Osteoblast (primary cell): Measurements from ENCODE around the gene TMC3. TPM values are rescaled to one million over a fixed set of nuclear protein-coding genes. Genes with fewer than 3 reads are reported as not detected.
A peak's percentile ranks its signal among the peaks of the same experiment; 100 is the strongest.

ENCODE experiments used
- DNase-seq: peaks from one replicate; pipeline ENCODE4 v3.0.0; 2011; ENCODE audit warnings: low spot score, mixed read lengths; ENCODE audit not compliant: insufficient read length; ENCODE audit errors: missing footprints
- H2AFZ ChIP-seq: 2 replicates; pipeline ENCODE4 v1.6.0; 2011; ENCODE audit warnings: mild to moderate bottlenecking, low read length
- H3K27ac ChIP-seq: 2 replicates; pipeline ENCODE4 v1.5.1; 2011; ENCODE audit warnings: mild to moderate bottlenecking, low read depth, low read length, moderate library complexity
- H3K27me3 ChIP-seq: 2 replicates; pipeline ENCODE4 v1.6.0; 2012; ENCODE audit warnings: mild to moderate bottlenecking, control low read depth, inconsistent platforms, low read length, moderate library complexity; ENCODE audit not compliant: insufficient read depth
- H3K36me3 ChIP-seq: 2 replicates; pipeline ENCODE4 v1.5.1; 2011; ENCODE audit warnings: mild to moderate bottlenecking, low read length, control low read depth, moderate library complexity; ENCODE audit not compliant: insufficient read depth
- H3K4me1 ChIP-seq: 2 replicates; pipeline ENCODE4 v1.5.1; 2011; ENCODE audit warnings: mild to moderate bottlenecking, low read length, control low read depth, moderate library complexity; ENCODE audit not compliant: insufficient read depth
- H3K4me2 ChIP-seq: 2 replicates; pipeline ENCODE4 v1.6.0; 2011; ENCODE audit warnings: mild to moderate bottlenecking, low read length; ENCODE audit not compliant: insufficient read depth
- H3K4me3 ChIP-seq: fragments of 200-600 bp; sonication (generic); 3 replicates; pipeline ENCODE4 v1.5.1; 2012; ENCODE audit warnings: mild to moderate bottlenecking, low read length, inconsistent platforms; ENCODE audit not compliant: insufficient read depth
- H3K79me2 ChIP-seq: 2 replicates; pipeline ENCODE4 v1.6.0; 2012; ENCODE audit warnings: mild to moderate bottlenecking, low read length, control low read depth, inconsistent platforms; ENCODE audit not compliant: insufficient read depth
- H3K9me3 ChIP-seq: 2 replicates; pipeline ENCODE4 v1.5.1; 2011; ENCODE audit warnings: low read depth, low read length, control low read depth
- H4K20me1 ChIP-seq: 2 replicates; pipeline ENCODE4 v1.6.0; 2012; ENCODE audit warnings: mild to moderate bottlenecking, low read length, control low read depth; ENCODE audit not compliant: insufficient read depth
- total RNA-seq: library from RNA; depleted of rRNA; stranded (reverse); fragments of >200 nt; gene quantifications from 2 replicates; pipeline ENCODE4 v1.2.3, GENCODE V29; 2012
- TF ChIP-seq, protein P1 (sequence below): IDR thresholded peaks from 2 replicates; pipeline ENCODE4 v1.5.1; 2011; ENCODE audit warnings: mild to moderate bottlenecking, low read depth, low read length, moderate library complexity; ENCODE audit errors: extremely low read depth

The TMC3 gene
- total RNA-seq, 1 donor, result not detected

DNA sequence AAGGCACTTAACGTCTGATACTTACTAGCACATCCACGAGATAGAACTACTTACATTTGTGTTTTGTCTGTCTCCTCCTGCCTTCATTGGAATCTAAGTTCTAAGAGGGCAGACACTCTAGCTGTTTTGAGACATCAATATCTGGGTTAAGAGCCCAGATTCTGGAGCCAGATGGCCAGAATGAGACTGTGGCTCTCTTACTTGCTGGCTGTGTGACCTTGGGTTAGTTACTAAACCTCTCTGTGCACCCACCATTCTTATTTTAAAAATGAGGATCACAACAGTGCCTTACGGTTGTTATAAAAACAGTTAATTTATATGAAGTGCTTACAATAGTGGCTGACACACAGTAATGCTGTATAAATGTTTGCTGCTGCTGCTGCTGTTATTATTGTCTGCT is 57.7 kb downstream of the TMC3 start:
- TF ChIP-seq, protein P1, sequence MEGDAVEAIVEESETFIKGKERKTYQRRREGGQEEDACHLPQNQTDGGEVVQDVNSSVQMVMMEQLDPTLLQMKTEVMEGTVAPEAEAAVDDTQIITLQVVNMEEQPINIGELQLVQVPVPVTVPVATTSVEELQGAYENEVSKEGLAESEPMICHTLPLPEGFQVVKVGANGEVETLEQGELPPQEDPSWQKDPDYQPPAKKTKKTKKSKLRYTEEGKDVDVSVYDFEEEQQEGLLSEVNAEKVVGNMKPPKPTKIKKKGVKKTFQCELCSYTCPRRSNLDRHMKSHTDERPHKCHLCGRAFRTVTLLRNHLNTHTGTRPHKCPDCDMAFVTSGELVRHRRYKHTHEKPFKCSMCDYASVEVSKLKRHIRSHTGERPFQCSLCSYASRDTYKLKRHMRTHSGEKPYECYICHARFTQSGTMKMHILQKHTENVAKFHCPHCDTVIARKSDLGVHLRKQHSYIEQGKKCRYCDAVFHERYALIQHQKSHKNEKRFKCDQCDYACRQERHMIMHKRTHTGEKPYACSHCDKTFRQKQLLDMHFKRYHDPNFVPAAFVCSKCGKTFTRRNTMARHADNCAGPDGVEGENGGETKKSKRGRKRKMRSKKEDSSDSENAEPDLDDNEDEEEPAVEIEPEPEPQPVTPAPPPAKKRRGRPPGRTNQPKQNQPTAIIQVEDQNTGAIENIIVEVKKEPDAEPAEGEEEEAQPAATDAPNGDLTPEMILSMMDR, result no peak
- H3K27me3 ChIP-seq, result no peaks in the 10 kb centered on the region
- H3K36me3 ChIP-seq, result peaks cover 64% of the 10 kb centered on the region
- peaks cover 3% of the 10 kb centered on the region for H4K20me1 ChIP-seq
- no peak overlapping the region for H3K27ac ChIP-seq
- no peak overlapping the region for H3K4me2 ChIP-seq
- H3K79me2 ChIP-seq, result no peaks in the 10 kb centered on the region
- peaks cover 24% of the 10 kb centered on the region for H3K4me1 ChIP-seq
- H3K4me3 ChIP-seq, result no peak overlapping the region
- no peaks in the 10 kb centered on the region for H3K9me3 ChIP-seq
- H2AFZ ChIP-seq, result no peak overlapping the region
- DNase-seq, result no peak

DNA sequence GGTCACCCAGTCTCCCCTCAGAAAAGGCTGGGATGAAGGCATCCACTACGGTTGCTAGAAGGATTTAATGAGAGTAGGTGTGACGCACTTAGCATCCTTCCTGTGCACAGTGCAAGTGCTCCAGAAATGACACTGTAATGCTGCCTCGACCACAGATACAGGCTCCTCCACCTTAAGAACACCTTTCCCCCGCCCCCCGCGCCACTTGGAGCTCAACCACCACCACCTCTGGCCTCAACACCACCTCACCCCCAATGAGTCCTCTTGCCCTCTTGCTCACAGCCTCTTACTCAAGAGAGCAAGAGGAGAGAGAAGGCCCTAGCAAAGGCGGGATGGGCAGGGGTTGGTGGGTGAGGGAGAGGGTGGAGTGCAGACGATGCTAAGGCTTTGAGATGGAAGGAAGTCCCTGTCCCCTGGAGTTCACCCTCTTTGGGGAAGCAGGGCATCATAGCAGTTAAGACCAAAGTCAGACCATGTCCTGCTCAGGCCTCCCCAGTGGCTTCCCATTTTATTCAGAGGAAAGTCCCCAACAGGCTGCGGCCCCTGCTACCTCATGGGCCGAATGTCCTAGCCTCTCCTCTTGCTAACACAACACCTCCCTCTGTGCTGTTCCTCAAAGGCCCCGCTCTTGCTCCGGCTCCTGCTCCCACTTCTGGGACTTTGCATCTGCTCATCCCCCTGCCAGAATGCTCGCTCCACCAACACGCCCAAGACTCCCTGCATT is 58.4 kb downstream of the TMC3 start:
- Histone ChIP-seq H4K20me1 (peaks cover 3% of the 10 kb centered on the region), H2AFZ (no peak overlapping the region), H3K79me2 (no peaks in the 10 kb centered on the region), H3K4me2 (no peak overlapping the region), H3K9me3 (no peaks in the 10 kb centered on the region), H3K36me3 (peaks cover 59% of the 10 kb centered on the region), H3K27me3 (no peaks in the 10 kb centered on the region), H3K27ac (no peak overlapping the region), H3K4me3 (no peak overlapping the region), H3K4me1 (peaks cover 29% of the 10 kb centered on the region)
- TF ChIP-seq, protein P1, result no peak
- DNase-seq, result no peak

- Histone ChIP-seq H3K9me3 (no peaks in the 10 kb centered on the region), H3K27me3 (no peaks in the 10 kb centered on the region), H3K4me2 (no peak overlapping the region), H3K4me3 (no peak overlapping the region), H3K36me3 (peaks cover 47% of the 10 kb centered on the region), H2AFZ (no peak overlapping the region), H3K27ac (no peak overlapping the region), H4K20me1 (peaks cover 3% of the 10 kb centered on the region), H3K79me2 (no peaks in the 10 kb centered on the region), H3K4me1 (peaks cover 29% of the 10 kb centered on the region)
- TF ChIP-seq, protein P1, result no peak
- DNase-seq, result no peak
Measured at GRCh38 chr15:81314378-81314777, 59.6 kb downstream of the TMC3 start.

GRCh38 chr15:81313686-81314085 is 60.3 kb downstream of the TMC3 start:
- Histone ChIP-seq H3K4me1 (peaks cover 36% of the 10 kb centered on the region), H3K79me2 (no peaks in the 10 kb centered on the region), H3K4me2 (peak overlapping the region; percentile 61), H4K20me1 (no peaks in the 10 kb centered on the region), H3K27me3 (no peaks in the 10 kb centered on the region), H2AFZ (no peak overlapping the region), H3K9me3 (no peaks in the 10 kb centered on the region), H3K27ac (peak overlapping the region; percentile 88), H3K36me3 (peaks cover 41% of the 10 kb centered on the region), H3K4me3 (no peak overlapping the region)
- TF ChIP-seq, protein P1, result no peak
- no peak for DNase-seq
